GM19397 (cell line): ENCODE data around the gene CXCL16.
A peak's percentile ranks its signal among the peaks of the same experiment; 100 is the strongest.
"Not testable (repeated sequence)": the region's sequence is repeated elsewhere in the genome, so short reads cannot be mapped to it uniquely, and the experiment has no call there.

Source experiments
- ATAC-seq: cut with Tn5 transposase; IDR thresholded peaks from one replicate; pipeline ENCODE4 v1.9.1; 2021; ENCODE audit warnings: mild to moderate bottlenecking, moderate library complexity; ENCODE audit not compliant: unreplicated experiment

CXCL16 gene

GRCh38 chr17:4722678-4723240 lies 17.0 kb downstream of the CXCL16 start:
- no peak for ATAC-seq

DNA sequence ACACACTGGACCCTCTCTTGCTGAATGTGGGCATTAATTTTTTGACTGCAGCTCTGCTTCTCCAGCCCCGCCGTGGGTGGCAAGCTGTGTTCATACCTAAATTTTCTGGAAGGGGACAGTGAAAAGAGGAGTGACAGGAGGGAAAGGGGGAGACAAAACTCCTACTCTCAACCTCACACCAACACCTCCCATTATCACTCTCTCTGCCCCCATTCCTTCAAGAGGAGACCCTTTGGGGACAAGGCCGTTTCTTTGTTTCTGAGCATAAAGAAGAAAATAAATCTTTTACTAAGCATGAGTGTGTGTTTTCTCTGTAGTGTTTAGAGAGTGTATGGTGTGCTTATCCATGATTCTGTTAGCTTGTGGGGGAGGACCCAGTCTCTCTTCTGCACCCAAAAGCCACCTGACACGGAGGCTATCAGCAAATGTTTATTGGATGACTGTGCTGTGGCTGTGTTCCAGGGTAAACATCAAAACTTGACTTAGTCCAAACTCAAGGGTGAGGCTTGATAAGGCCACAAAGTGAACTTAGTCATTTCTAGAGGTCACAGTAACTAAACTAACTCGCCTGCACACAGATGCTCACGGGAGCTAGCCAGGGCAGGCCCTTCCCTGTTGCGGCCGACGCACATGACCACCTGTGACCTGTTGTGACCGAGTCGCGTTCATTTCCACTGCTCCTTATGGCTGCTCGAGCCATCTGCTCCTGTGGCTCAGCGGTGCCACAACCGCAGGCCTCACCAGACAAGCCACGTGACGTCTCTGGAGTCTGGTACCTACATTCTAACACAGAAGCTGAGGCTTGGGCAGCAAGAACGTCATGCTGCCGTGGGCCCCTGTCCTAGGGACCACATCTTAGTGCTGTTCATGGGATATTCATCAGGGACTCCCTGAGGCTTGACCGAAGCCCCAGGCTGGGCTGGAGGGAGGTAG lies 18.3 kb downstream of the CXCL16 start:
- no peak for ATAC-seq

GRCh38 chr17:4720787-4721186 lies 18.9 kb downstream of the CXCL16 start:
- no peak for ATAC-seq

GRCh38 chr17:4719684-4720221 lies 20.0 kb downstream of the CXCL16 start:
- no peak for ATAC-seq

- no peak for ATAC-seq
Measured at GRCh38 chr17:4719146-4719545, 20.6 kb downstream of the CXCL16 start.

DNA sequence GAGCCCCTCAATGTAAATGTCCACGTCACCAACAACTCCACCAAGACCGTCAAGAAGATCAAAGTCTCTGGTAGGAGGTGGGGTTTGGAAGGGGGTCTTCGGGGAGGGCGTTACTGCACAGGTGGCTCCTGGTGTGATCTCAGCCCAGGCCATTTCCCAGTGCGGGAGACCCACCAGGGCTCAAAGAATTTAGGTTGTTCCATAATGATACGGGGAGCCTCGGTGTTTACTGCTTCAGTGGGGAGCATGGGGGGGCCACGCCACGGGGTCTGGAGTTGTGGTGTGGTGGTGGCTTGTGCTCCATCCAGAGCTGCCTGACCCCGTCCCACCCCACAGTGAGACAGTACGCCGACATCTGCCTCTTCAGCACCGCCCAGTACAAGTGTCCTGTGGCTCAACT lies 21.5 kb downstream of the CXCL16 start:
- no peak for ATAC-seq

DNA sequence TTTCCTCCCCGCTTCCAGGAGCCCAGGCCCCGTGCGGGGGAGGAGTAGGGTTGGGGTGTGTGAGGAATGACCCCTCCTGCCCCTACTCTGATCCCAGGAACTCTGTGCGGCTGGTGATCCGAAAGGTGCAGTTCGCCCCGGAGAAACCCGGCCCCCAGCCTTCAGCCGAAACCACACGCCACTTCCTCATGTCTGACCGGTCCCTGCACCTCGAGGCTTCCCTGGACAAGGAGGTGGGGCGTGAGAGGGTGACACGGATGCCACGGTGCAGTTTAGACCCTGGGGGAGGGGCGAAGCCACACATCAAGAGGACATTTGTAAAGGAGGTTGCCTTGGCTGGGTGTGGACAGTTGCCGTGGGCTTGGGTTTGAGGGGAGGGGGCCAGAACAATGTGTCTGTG lies 21.9 kb downstream of the CXCL16 start:
- no peak for ATAC-seq

- no peak for ATAC-seq
Measured at GRCh38 chr17:4716081-4716480, 23.6 kb downstream of the CXCL16 start.

GRCh38 chr17:4715063-4715744 lies 24.5 kb downstream of the CXCL16 start:
- no peak for ATAC-seq

DNA sequence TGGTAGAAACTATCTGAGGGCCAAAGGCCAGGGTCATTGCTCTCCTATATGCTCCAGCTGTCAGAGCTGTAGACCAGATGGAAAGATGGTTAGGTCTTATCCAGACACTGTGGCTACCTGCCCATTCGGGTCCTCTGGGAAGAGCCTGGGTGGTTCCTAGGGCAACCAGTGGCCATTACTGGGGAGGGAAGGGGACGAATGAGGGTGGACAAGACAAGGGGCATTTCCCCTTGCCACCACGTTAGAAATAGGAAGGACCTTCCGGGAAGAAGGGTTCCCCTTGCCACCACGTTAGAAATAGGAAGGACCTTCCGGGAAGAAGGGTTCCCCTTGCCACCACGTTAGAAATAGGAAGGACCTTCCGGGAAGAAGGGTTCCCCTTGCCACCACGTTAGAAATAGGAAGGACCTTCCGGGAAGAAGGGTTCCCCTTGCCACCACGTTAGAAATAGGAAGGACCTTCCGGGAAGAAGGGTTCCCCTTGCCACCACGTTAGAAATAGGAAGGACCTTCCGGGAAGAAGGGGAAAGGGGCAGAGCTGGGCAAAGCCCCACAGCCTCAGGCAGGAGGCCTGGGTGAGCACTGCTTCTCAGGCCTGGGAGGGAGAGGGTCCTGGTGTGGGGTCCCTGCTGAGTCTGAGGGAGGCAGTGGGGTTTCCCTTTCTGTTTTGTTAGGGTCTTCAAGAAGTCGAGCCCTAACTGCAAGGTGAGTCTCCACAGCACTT lies 25.2 kb downstream of the CXCL16 start:
- not testable (repeated sequence) for ATAC-seq

GRCh38 chr17:4712526-4712925 lies 27.2 kb downstream of the CXCL16 start:
- ATAC-seq = no peak

DNA sequence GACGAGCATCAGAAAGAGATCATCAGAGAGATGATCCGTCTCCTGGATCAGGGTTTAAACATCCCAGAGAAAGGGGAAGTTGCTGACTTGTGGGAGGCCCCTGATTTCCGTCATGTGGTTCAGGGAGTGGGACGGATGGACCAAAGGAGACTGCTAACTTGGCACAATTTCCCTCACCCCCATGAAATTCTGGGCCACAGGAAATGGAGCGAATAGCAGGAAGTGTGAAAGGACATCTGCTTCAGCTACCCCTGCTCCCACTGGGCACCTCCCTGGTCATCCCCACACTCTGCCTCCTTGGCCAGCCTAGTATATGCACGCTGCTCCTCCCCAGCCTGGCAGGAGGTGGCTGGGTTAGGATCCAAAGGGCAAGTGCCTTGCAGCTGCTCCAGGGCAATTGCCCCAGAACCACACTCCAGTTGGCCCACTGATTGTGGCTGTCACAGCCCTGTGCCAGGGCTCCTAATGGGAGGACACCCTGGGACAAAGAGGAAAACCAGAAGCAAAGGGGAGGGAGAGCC lies 28.0 kb downstream of the CXCL16 start:
- ATAC-seq = no peak

DNA sequence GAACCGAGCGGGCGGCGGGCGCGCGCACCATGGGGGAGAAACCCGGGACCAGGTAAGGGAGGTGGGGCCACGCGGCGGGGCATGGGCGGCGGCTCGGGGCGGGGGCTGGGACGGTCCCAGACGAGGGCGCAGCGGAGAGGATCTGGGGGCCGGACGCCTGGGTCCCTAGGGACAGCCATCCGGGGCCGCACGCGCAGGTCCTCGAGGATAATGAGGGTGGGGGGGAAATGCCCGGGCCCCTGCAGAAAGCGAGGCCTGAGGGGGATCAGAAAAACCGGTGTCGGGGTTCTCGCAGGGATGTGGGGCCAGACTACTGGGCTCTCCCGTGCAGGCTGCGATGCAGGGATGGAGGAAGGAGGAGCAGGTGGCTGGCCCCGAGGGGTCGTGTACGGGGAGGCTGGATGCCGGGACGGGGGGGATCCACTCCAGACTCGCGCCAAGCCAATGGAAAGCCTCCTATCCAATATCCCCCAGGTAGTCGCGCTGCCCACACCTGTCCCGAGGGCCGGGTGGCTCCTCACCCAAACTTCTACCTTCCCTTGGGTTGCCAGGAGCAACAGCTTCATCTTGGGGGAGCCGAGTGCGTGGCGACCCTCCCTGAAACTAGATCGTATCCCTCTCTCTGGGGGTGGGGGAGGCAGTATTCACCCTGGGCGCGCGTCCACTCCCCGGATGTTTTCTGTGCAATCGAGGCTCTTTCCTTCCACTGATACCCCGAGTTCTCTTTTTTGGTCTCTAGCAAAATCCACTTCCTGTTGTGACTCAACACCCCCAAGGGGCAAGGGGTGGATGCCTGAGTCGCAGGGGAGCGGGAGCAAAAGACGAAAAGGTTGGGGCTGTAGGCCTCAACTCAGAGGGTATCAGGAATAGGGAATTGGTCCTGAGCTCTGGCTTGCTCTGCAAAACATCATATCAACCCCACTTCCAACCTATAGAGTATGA lies 28.8 kb downstream of the CXCL16 start:
- no peak for ATAC-seq

GRCh38 chr17:4709794-4710692 lies 29.7 kb downstream of the CXCL16 start, which contains the start of gene ARRB2:
Gene ARRB2 (plus strand): TSS chr17:4710632. CDS start chr17:4710722, 90 bp downstream.
- ATAC-seq = peak; percentile 88

DNA sequence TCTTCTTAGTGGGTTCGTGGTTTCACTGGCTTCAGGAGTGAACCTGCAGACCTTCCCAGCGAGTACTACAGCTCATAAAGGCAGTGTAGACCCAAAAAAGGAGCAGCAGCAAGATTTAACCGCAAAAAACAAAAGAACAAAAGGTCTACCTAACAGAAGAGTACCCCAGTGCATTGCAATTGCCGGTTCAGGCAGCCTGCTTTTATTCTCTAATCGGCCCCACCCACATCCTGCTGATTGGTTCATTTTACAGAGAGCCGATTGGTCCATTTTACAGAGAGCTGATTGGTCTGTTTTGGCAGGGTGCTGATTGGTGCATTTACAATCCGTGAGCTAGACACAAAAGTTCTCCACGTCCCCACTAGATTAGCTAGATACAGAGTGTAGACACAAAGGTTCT lies 31.3 kb downstream of the CXCL16 start:
- ATAC-seq = no peak

GRCh38 chr17:4706121-4706520 lies 33.6 kb downstream of the CXCL16 start:
- no peak for ATAC-seq

DNA sequence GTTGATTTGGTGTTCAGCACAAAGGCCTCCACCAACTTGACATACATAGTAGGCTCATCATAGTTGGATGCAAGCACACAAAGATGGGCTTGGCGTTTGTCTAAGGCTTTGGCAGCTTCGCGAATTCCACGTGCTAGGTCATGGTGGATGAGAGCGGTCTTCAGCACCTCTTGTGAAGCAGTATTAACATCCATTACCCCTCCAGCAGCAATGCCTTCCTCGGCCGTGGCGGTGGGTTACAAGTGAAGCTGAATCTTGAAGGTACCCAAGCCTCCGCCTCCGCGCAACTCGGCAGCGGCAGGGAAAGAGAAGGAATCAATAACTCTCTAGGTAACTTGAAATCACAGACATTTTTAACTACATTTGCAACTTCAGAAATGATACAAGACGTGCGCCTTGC lies 34.7 kb downstream of the CXCL16 start:
- no peak for ATAC-seq

DNA sequence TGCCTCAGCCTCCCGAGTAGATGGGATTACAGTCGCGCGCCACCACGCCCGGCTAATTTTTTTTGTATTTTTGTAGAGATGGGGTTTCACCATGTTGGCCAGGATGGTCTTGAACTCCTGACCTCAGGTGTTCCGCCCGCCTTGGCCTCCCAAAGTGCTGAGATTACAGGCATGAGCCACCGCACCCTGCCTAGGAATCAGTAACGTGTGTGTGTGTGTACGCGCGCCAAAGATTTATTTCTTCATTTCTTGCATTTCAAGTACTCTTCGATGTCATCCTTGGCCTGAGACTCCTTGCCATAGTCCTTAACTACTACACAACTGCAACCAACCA lies 35.2 kb downstream of the CXCL16 start:
- ATAC-seq = not testable (repeated sequence)

- no peak for ATAC-seq
Measured at GRCh38 chr17:4703330-4703691, 36.4 kb downstream of the CXCL16 start.
